Cardiac muscle cell (in vitro differentiated cells and primary cell): ENCODE measurements around the gene GAB1. TPM values are rescaled to one million over a fixed set of nuclear protein-coding genes. Genes with fewer than 3 reads are reported as not detected.
A peak's percentile ranks its signal among the peaks of the same experiment; 100 is the strongest.

Source experiments
- DNase-seq, 2 donors: peaks; one replicate each; pipeline versions ENCODE4 v3.0.0 to v3.0.0-alpha.2; 2010 to 2017; ENCODE audit warnings: low read depth in 1 of 2, low spot score in 1 of 2
- H3K27ac ChIP-seq: fragments of 200-600 bp; sonication (generic); 2 replicates; pipeline ENCODE4 v1.5.1; 2016
- H3K27me3 ChIP-seq: fragments of 200-600 bp; sonication (generic); 2 replicates; pipeline ENCODE4 v1.6.0; 2016; ENCODE audit warnings: control low read depth
- H3K36me3 ChIP-seq: fragments of 200-600 bp; sonication (generic); 2 replicates; pipeline ENCODE4 v1.5.1; 2016; ENCODE audit warnings: control low read depth
- H3K4me1 ChIP-seq: fragments of 200-600 bp; sonication (generic); 2 replicates; pipeline ENCODE4 v1.8.1; 2017; ENCODE audit warnings: low read depth, mild to moderate bottlenecking, mixed run types
- H3K4me3 ChIP-seq: fragments of 200-600 bp; sonication (generic); 2 replicates; pipeline ENCODE4 v1.5.1; 2016; ENCODE audit warnings: mild to moderate bottlenecking
- H3K9me3 ChIP-seq: fragments of 200-600 bp; sonication (generic); 2 replicates; pipeline ENCODE4 v1.5.1; 2017; ENCODE audit warnings: low read depth, mild to moderate bottlenecking, control low read depth
- polyA plus RNA-seq: library from polyadenylated mRNA; unstranded; fragments of >200 nt; fragmentation: Nextera tagmentation; extraction: Ambion mirVana; gene quantifications from 2 replicates; pipeline ENCODE4 v1.2.1, GENCODE V29; 2016
- total RNA-seq: library from RNA; depleted of rRNA; stranded (reverse); fragments of >200 nt; gene quantifications from 2 replicates; pipeline ENCODE4 v1.2.3, GENCODE V29; 2016
- TF ChIP-seq, protein P1 (sequence below): IDR thresholded peaks from 2 replicates; pipeline ENCODE4 v1.5.1; 2012; ENCODE audit warnings: low read depth, mild to moderate bottlenecking, low read length

The GAB1 gene
- total and polyA plus RNA-seq, 2 experiments from 2014 or later = 11.9 to 63.9 TPM

DNA sequence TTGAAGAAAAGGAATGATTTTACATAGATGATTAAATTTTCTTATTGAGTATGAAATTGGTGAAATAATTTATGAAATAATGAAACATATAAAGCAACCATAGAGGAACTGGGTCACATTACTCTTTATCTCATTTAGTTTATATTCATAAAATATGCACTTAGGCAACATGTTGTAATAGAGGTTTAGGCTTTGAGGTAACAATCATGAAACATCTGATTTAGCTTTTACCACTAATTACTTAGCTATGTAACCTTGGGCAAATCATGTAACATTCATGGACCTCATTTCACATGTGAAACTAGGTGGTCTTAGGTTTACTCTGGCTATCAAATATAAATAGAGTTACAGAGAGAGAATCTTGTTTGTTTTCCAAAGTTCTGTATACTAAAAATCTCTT, 122.3 kb downstream of the GAB1 start:
- H3K4me3 ChIP-seq = no peak overlapping the region
- H3K9me3 ChIP-seq = no peaks in the 10 kb centered on the region
- peaks cover 57% of the 10 kb centered on the region for H3K36me3 ChIP-seq
- H3K4me1 ChIP-seq = no peaks in the 10 kb centered on the region
- no peak overlapping the region for H3K27ac ChIP-seq
- TF ChIP-seq, protein P1, sequence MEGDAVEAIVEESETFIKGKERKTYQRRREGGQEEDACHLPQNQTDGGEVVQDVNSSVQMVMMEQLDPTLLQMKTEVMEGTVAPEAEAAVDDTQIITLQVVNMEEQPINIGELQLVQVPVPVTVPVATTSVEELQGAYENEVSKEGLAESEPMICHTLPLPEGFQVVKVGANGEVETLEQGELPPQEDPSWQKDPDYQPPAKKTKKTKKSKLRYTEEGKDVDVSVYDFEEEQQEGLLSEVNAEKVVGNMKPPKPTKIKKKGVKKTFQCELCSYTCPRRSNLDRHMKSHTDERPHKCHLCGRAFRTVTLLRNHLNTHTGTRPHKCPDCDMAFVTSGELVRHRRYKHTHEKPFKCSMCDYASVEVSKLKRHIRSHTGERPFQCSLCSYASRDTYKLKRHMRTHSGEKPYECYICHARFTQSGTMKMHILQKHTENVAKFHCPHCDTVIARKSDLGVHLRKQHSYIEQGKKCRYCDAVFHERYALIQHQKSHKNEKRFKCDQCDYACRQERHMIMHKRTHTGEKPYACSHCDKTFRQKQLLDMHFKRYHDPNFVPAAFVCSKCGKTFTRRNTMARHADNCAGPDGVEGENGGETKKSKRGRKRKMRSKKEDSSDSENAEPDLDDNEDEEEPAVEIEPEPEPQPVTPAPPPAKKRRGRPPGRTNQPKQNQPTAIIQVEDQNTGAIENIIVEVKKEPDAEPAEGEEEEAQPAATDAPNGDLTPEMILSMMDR = no peak
- DNase-seq = no peak
- H3K27me3 ChIP-seq = no peaks in the 10 kb centered on the region

GRCh38 chr4:143473334-143474126, 136.9 kb downstream of the GAB1 start:
- Histone ChIP-seq H3K4me3 (no peak overlapping the region), H3K36me3 (peaks cover 37% of the 10 kb centered on the region), H3K27ac (no peak overlapping the region), H3K27me3 (no peaks in the 10 kb centered on the region), H3K4me1 (no peaks in the 10 kb centered on the region), H3K9me3 (no peaks in the 10 kb centered on the region)
- DNase-seq = no peak
- TF ChIP-seq, protein P1 = no peak

- TF ChIP-seq, protein P1 = no peak
- no peaks in the 10 kb centered on the region for H3K27me3 ChIP-seq
- no peak overlapping the region for H3K4me3 ChIP-seq
- DNase-seq = no peak
- H3K27ac ChIP-seq = no peak overlapping the region
- H3K4me1 ChIP-seq = no peaks in the 10 kb centered on the region
- no peaks in the 10 kb centered on the region for H3K9me3 ChIP-seq
- peaks cover 4% of the 10 kb centered on the region for H3K36me3 ChIP-seq
These were observed 140.8 kb downstream of the GAB1 start for GRCh38 chr4:143477487-143477886.

DNA sequence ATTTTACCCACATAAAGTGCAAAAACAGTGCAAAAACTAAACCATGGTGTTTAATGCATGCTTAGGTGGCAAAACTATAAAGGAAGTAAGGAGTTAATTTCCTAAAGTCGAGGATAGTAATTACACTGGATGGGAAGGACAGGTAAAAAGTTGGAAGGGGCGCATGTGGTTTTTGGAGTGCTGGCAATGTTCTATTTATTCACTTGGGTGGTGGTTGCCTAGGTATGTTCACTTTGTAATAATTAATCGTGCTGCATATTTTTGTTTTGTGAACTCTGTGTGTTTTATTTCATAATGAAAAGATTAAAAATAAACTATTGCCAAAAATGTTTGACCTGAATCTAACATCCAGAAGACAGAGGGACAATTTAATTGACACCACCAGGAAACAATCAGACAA, 144.7 kb downstream of the GAB1 start:
- H3K4me3 ChIP-seq = no peak overlapping the region
- DNase-seq = no peak
- no peaks in the 10 kb centered on the region for H3K4me1 ChIP-seq
- TF ChIP-seq, protein P1 = no peak
- H3K27ac ChIP-seq = no peak overlapping the region
- no peaks in the 10 kb centered on the region for H3K9me3 ChIP-seq
- H3K27me3 ChIP-seq = no peaks in the 10 kb centered on the region
- H3K36me3 ChIP-seq = no peaks in the 10 kb centered on the region

- no peaks in the 10 kb centered on the region for H3K4me1 ChIP-seq
- H3K27ac ChIP-seq = no peak overlapping the region
- no peak overlapping the region for H3K4me3 ChIP-seq
- no peaks in the 10 kb centered on the region for H3K27me3 ChIP-seq
- no peaks in the 10 kb centered on the region for H3K36me3 ChIP-seq
- TF ChIP-seq, protein P1 = peak; percentile 57
- peak; percentile 41 to 77 for DNase-seq
- H3K9me3 ChIP-seq = no peaks in the 10 kb centered on the region
These were observed 146.2 kb downstream of the GAB1 start for GRCh38 chr4:143482840-143483239.
